ENCODE results near the gene ADAMTSL5. TPM values are rescaled to one million over a fixed set of nuclear protein-coding genes. Genes with fewer than 3 reads are reported as not detected.
"Not testable (repeated sequence)": the region's sequence is repeated elsewhere in the genome, so short reads cannot be mapped to it uniquely, and the experiment has no call there.

ADAMTSL5 gene
- total RNA-seq, 4 donors from 2014 or later = 17.4 to 54.8 (median 42.6) TPM

GRCh38 chr19:1534972-1535371 is 22.2 kb upstream of the ADAMTSL5 start:
- H3K36me3 ChIP-seq = no peaks in the 10 kb centered on the region
- no peak overlapping the region for H3K27ac ChIP-seq
- peaks cover 0 to 9% (median 0%) of the 10 kb centered on the region in 4 donors for H3K4me1 ChIP-seq
- H3K4me3 ChIP-seq = no peak overlapping the region
- peaks cover 0 to 6% of the 10 kb centered on the region in 2 donors for H3K27me3 ChIP-seq
- 89 to 91% methylated on average over 13 to 14 of the region's 14 CpGs for WGBS, 2 donors
- TF ChIP-seq EP300 (IDR thresholded peaks at IDR 0.05) (no peak), POLR2A (IDR thresholded peaks at IDR 0.05) (no peak), CTCF (IDR thresholded peaks at IDR 0.05) (no peak)
- H3K9me3 ChIP-seq = no peaks in the 10 kb centered on the region
- DNase-seq (ENCODE audit: low spot score in 2 of 2) = no peak

- peaks cover 0 to 1% (median 0%) of the 10 kb centered on the region in 4 donors for H3K4me1 ChIP-seq
- TF ChIP-seq EP300 (IDR thresholded peaks at IDR 0.05) = no peak
- peaks cover 0 to 17% of the 10 kb centered on the region in 2 donors for H3K27me3 ChIP-seq
- H3K36me3 ChIP-seq = no peaks in the 10 kb centered on the region
- no peaks in the 10 kb centered on the region for H3K9me3 ChIP-seq
- no peak for DNase-seq (ENCODE audit: low spot score in 2 of 2)
- 80 to 86% methylated on average over 17 to 22 of the region's 23 CpGs for WGBS, 2 donors
- H3K27ac ChIP-seq = no peak overlapping the region
- no peak overlapping the region for H3K4me3 ChIP-seq
Observed at GRCh38 chr19:1533510-1534150, 20.8 kb upstream of the ADAMTSL5 start.

- DNase-seq (ENCODE audit: low spot score in 2 of 2) = no peak
- no peak for TF ChIP-seq EP300 (IDR thresholded peaks at IDR 0.05)
- TF ChIP-seq CTCF (IDR thresholded peaks at IDR 0.05) = no peak
- no peak for TF ChIP-seq POLR2A (IDR thresholded peaks at IDR 0.05)
- Histone ChIP-seq H3K4me1 (no peaks in the 10 kb centered on the region), H3K36me3 (no peaks in the 10 kb centered on the region), H3K9me3 (no peaks in the 10 kb centered on the region), H3K4me3 (no peak overlapping the region), H3K27ac (no peak overlapping the region), H3K27me3 (peaks cover 0 to 30% of the 10 kb centered on the region in 2 donors)
- WGBS, 2 donors = 90 to 93% methylated on average over 9 of the region's 9 CpGs
Observed at GRCh38 chr19:1532003-1532402, 19.2 kb upstream of the ADAMTSL5 start.

GRCh38 chr19:1531587-1531986 is 18.8 kb upstream of the ADAMTSL5 start:
- no peak for DNase-seq (ENCODE audit: low spot score in 2 of 2)
- Histone ChIP-seq H3K36me3 (no peaks in the 10 kb centered on the region), H3K27ac (no peak overlapping the region), H3K27me3 (peaks cover 0 to 34% of the 10 kb centered on the region in 2 donors), H3K4me1 (no peaks in the 10 kb centered on the region), H3K4me3 (no peak overlapping the region), H3K9me3 (no peaks in the 10 kb centered on the region)
- TF ChIP-seq POLR2A (IDR thresholded peaks at IDR 0.05) (no peak), EP300 (IDR thresholded peaks at IDR 0.05) (no peak), CTCF (IDR thresholded peaks at IDR 0.05) (no peak)
- 72 to 81% methylated on average over 11 of the region's 11 CpGs for WGBS, 2 donors

GRCh38 chr19:1530856-1531255 is 18.0 kb upstream of the ADAMTSL5 start:
- H3K4me3 ChIP-seq; H3K9me3 ChIP-seq; H3K4me1 ChIP-seq; DNase-seq (ENCODE audit: low spot score in 2 of 2); H3K27ac ChIP-seq; H3K36me3 ChIP-seq: not testable (repeated sequence)
- H3K27me3 ChIP-seq = peaks cover 0 to 42% of the 10 kb centered on the region in 2 donors
- 94 to 95% methylated on average over 11 of the region's 11 CpGs for WGBS, 2 donors

GRCh38 chr19:1529430-1529816 is 16.6 kb upstream of the ADAMTSL5 start:
- no peak for TF ChIP-seq EP300 (IDR thresholded peaks at IDR 0.05)
- TF ChIP-seq CTCF (IDR thresholded peaks at IDR 0.05) = no peak
- no peak for TF ChIP-seq POLR2A (IDR thresholded peaks at IDR 0.05)
- no peaks in the 10 kb centered on the region for H3K36me3 ChIP-seq
- WGBS, 2 donors = 76% methylated on average over 9 to 15 of the region's 16 CpGs
- H3K4me1 ChIP-seq = peaks cover 0 to 2% (median 0%) of the 10 kb centered on the region in 4 donors
- no peaks in the 10 kb centered on the region for H3K9me3 ChIP-seq
- peaks cover 0 to 56% of the 10 kb centered on the region in 2 donors for H3K27me3 ChIP-seq
- no peak overlapping the region for H3K4me3 ChIP-seq
- no peak for DNase-seq (ENCODE audit: low spot score in 2 of 2)
- no peak overlapping the region for H3K27ac ChIP-seq
